ENCODE data around the gene RGS4. TPM values are rescaled to one million over a fixed set of nuclear protein-coding genes. Genes with fewer than 3 reads are reported as not detected.

RGS4 gene
- total RNA-seq, 1 experiment from 2014 or later = not detected

GRCh38 chr1:163076981-163077761 lies 8.0 kb downstream of the RGS4 start:
- TF ChIP-seq CTCF (conservative IDR thresholded peaks at IDR 0.05) (no peak), EZH2 (IDR thresholded peaks at IDR 0.05; ENCODE audit: low read depth) (no peak)
- H3F3A ChIP-seq (ENCODE audit: insufficient read depth, low read depth) = no peaks in the 10 kb centered on the region
- no peak for DNase-seq
- H3K4me1 ChIP-seq (replicated peaks; ENCODE audit: insufficient read depth) = no peaks in the 10 kb centered on the region
- H3K36me3 ChIP-seq (ENCODE audit: low read depth) = no peaks in the 10 kb centered on the region
- no peaks in the 10 kb centered on the region for H3K79me2 ChIP-seq (ENCODE audit: low read depth)
- no peaks in the 10 kb centered on the region for H3K9me2 ChIP-seq (ENCODE audit: insufficient read depth)
- no peaks in the 10 kb centered on the region for H4K20me1 ChIP-seq (ENCODE audit: insufficient read depth)
- H2AFZ ChIP-seq = no peak overlapping the region
- no peak overlapping the region for H3K4me3 ChIP-seq
- no peaks in the 10 kb centered on the region for H3K27me3 ChIP-seq (ENCODE audit: insufficient read depth, low read depth)
- ChIA-PET POLR2A (ENCODE audit: unreplicated experiment) (no interaction called here), CTCF (no interaction called here)
- no peaks in the 10 kb centered on the region for H3K9me3 ChIP-seq (ENCODE audit: insufficient read depth, low read depth)
- intact Hi-C loops (cut with micrococcal nuclease; ENCODE audit: unreplicated experiment) = loop anchor here (10.0 kb wide), 1 partner anchor 248 kb away; the partner anchor contains the start of gene NUF2
- BruUV-seq (replicated peaks) = no TSS peak
- no peak overlapping the region for H3K27ac ChIP-seq
- no peak overlapping the region for H3K4me2 ChIP-seq

GRCh38 chr1:163082971-163083370 lies 13.8 kb downstream of the RGS4 start:
- no TSS peak for BruUV-seq (replicated peaks)
- ChIA-PET POLR2A (ENCODE audit: unreplicated experiment) (no interaction called here), CTCF (no interaction called here)
- DNase-seq = no peak
- Histone ChIP-seq H3K27ac (no peak overlapping the region), H3K36me3 (ENCODE audit: low read depth) (no peaks in the 10 kb centered on the region), H3K27me3 (ENCODE audit: insufficient read depth, low read depth) (no peaks in the 10 kb centered on the region), H3F3A (ENCODE audit: insufficient read depth, low read depth) (no peaks in the 10 kb centered on the region; the same call in 1 of the 2 replicates), H3K4me3 (no peak overlapping the region), H3K9me3 (ENCODE audit: insufficient read depth, low read depth) (no peaks in the 10 kb centered on the region), H3K79me2 (ENCODE audit: low read depth) (no peaks in the 10 kb centered on the region), H2AFZ (no peak overlapping the region), H3K4me2 (no peak overlapping the region), H3K9me2 (ENCODE audit: insufficient read depth) (no peaks in the 10 kb centered on the region), H3K4me1 (replicated peaks; ENCODE audit: insufficient read depth) (peaks cover 26% of the 10 kb centered on the region), H4K20me1 (ENCODE audit: insufficient read depth) (no peaks in the 10 kb centered on the region)
- intact Hi-C loops (cut with micrococcal nuclease; ENCODE audit: unreplicated experiment) = no loop called here
- TF ChIP-seq EZH2 (IDR thresholded peaks at IDR 0.05; ENCODE audit: low read depth) = no peak
- no peak for TF ChIP-seq CTCF (conservative IDR thresholded peaks at IDR 0.05)

GRCh38 chr1:163083690-163084089 lies 14.5 kb downstream of the RGS4 start:
- no peaks in the 10 kb centered on the region for H4K20me1 ChIP-seq (ENCODE audit: insufficient read depth)
- ChIA-PET POLR2A (ENCODE audit: unreplicated experiment) (no interaction called here), CTCF (no interaction called here)
- no peaks in the 10 kb centered on the region for H3K36me3 ChIP-seq (ENCODE audit: low read depth)
- H3K9me2 ChIP-seq (ENCODE audit: insufficient read depth) = no peaks in the 10 kb centered on the region
- BruUV-seq (replicated peaks) = no TSS peak
- H3K27me3 ChIP-seq (ENCODE audit: insufficient read depth, low read depth) = no peaks in the 10 kb centered on the region
- H3K4me2 ChIP-seq = no peak overlapping the region
- H3K4me3 ChIP-seq = no peak overlapping the region
- intact Hi-C loops (cut with micrococcal nuclease; ENCODE audit: unreplicated experiment) = no loop called here
- TF ChIP-seq CTCF (conservative IDR thresholded peaks at IDR 0.05) (no peak), EZH2 (IDR thresholded peaks at IDR 0.05; ENCODE audit: low read depth) (no peak)
- no peak overlapping the region for H3K27ac ChIP-seq
- no peaks in the 10 kb centered on the region for H3K79me2 ChIP-seq (ENCODE audit: low read depth)
- no peak for DNase-seq
- no peaks in the 10 kb centered on the region for H3K9me3 ChIP-seq (ENCODE audit: insufficient read depth, low read depth)
- no peaks in the 10 kb centered on the region; the same call in 1 of the 2 replicates for H3F3A ChIP-seq (ENCODE audit: insufficient read depth, low read depth)
- no peak overlapping the region for H2AFZ ChIP-seq
- peaks cover 26% of the 10 kb centered on the region for H3K4me1 ChIP-seq (replicated peaks; ENCODE audit: insufficient read depth)
